Astrocyte of the spinal cord (primary cell): ENCODE measurements around the gene COMMD10.

ENCODE experiments used
- DNase-seq: peaks from one replicate; pipeline ENCODE4 v3.0.0; 2011; ENCODE audit warnings: low read depth, low spot score
- H3K4me3 ChIP-seq: 2 replicates; pipeline ENCODE4 v1.5.1; 2011; ENCODE audit warnings: low read depth, mild to moderate bottlenecking, low read length, moderate library complexity
- in situ Hi-C: cut with HindIII; loops from 2 replicates; pipeline ENCODE4 v1.10.0; 2017; ENCODE audit warnings: low sequenced_read_pairs
- TF ChIP-seq, protein P1 (sequence below): IDR thresholded peaks from 2 replicates; pipeline ENCODE4 v1.5.1; 2012; ENCODE audit warnings: low read depth, mild to moderate bottlenecking, low read length, inconsistent platforms

Gene COMMD10

DNA sequence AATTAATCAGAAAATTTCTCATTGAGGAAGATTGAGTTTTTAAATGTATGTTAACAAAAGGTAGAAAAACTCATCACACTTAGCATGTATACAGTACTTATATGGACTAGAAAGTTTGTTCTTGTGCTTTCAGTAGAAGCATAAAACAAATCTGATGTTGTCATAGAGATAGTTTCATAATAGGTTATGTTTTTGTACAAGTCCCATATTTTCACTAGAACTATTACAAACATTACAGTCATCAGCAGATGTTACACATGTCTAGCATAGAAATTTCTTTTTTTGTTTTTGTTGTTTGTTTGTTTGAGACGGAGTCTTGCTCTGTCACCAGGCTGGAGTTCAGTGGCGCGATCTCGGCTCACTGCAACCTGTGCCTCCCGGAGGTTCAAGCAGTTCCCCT lies 131.4 kb downstream of the COMMD10 start:
- DNase-seq, result no peak
- TF ChIP-seq, protein P1, sequence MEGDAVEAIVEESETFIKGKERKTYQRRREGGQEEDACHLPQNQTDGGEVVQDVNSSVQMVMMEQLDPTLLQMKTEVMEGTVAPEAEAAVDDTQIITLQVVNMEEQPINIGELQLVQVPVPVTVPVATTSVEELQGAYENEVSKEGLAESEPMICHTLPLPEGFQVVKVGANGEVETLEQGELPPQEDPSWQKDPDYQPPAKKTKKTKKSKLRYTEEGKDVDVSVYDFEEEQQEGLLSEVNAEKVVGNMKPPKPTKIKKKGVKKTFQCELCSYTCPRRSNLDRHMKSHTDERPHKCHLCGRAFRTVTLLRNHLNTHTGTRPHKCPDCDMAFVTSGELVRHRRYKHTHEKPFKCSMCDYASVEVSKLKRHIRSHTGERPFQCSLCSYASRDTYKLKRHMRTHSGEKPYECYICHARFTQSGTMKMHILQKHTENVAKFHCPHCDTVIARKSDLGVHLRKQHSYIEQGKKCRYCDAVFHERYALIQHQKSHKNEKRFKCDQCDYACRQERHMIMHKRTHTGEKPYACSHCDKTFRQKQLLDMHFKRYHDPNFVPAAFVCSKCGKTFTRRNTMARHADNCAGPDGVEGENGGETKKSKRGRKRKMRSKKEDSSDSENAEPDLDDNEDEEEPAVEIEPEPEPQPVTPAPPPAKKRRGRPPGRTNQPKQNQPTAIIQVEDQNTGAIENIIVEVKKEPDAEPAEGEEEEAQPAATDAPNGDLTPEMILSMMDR, result no peak
- no peak overlapping the region for H3K4me3 ChIP-seq
- in situ Hi-C loops, result no loop called here

DNA sequence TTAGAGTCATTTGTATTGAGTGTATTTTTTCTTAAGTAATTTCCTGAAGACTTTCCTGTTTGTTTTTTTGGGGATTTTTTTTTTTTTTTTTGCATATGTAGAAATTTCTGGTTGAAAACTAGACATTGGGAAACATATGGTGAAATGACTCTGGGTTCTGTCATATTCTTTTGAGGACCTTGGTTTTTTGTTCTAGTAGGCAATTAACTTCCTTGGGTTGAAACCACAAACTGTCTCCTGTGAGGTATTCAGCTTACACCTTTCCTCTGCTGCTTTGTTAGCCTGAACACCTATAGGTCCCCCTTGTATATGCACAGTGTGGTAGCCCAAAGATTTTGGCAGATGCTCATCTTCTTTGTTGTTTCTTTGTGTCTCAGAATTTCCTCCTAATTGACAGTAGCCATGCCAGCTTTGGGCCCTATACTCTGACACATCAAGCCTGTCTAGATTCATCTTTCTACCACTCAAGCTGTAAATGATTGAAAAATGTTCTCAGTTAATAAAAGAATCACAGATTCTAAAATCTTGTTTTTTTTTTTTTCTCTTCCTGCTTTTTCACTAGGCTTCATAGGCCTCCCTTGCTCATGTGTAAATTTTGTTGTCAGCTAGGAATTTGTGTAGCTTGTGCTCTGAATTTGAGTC lies 140.6 kb downstream of the COMMD10 start:
- TF ChIP-seq, protein P1, result no peak
- H3K4me3 ChIP-seq, result no peak overlapping the region
- in situ Hi-C loops, result no loop called here
- DNase-seq, result no peak

DNA sequence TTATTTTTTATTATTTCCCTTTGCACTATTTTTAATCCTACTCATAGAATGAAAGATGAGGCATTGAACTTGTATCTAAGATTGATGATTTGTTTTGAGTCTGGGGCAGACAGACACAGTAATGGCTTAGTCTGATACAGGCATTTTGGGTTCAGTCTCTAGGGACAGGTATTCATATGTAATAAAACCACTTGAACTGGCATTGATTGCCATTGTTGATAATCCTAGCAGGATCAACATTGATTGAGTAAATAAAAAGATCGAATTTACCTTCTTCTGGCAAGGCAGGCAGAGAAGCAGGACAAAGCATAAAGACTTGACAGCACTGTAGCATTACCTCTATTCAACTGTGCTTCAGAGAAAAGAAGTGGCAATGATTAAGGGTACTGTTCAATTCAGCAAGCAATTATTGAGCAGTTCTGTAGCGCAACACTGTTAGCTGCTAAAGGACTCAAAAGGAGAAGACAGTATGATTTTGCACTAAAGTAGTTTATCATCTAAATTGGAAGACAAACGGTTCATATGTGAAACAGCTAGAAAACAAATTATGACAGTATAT lies 144.4 kb downstream of the COMMD10 start:
- TF ChIP-seq, protein P1, result no peak
- in situ Hi-C loops, result no loop called here
- H3K4me3 ChIP-seq, result no peak overlapping the region
- DNase-seq, result no peak

DNA sequence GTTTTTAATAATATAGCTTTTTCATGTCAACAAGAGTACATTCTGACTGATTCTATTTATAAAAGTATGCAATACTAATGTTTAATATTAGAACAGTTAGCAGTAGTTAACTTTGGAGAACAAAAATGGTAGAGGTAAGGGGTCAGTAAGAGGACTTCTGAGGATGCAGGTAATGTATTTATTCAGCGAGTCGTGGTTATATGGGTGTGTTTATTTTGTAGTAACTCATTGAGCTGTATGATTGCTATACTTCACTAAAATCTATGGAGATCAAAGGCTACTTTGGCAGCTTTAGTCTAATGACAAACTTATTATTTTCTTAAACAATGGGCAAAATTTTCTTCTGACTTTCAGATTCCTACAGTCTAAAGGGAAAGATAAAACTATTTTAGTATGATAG lies 146.5 kb downstream of the COMMD10 start:
- DNase-seq, result no peak
- H3K4me3 ChIP-seq, result no peak overlapping the region
- TF ChIP-seq, protein P1, result no peak
- in situ Hi-C loops, result no loop called here

DNA sequence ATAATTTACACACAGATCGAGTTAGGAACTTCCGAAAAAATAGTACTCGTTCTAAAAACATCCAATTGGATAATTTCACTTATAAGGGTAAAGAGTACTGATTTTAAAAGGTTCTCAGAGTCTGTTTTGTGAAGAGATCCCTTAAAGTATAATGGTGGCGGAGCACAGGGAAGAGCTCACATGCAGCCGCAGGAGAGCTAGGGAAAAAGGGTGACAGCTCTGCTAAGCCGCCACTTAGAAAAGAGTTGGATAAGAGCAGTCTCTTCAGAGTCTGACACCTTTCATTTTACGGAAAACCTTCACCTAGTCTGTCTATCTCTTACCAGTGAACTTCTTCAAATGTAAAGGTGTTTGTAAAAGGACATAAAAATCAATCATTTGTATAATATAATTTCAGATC lies 149.9 kb downstream of the COMMD10 start:
- TF ChIP-seq, protein P1, result no peak
- DNase-seq, result no peak
- in situ Hi-C loops, result no loop called here
- no peak overlapping the region for H3K4me3 ChIP-seq

DNA sequence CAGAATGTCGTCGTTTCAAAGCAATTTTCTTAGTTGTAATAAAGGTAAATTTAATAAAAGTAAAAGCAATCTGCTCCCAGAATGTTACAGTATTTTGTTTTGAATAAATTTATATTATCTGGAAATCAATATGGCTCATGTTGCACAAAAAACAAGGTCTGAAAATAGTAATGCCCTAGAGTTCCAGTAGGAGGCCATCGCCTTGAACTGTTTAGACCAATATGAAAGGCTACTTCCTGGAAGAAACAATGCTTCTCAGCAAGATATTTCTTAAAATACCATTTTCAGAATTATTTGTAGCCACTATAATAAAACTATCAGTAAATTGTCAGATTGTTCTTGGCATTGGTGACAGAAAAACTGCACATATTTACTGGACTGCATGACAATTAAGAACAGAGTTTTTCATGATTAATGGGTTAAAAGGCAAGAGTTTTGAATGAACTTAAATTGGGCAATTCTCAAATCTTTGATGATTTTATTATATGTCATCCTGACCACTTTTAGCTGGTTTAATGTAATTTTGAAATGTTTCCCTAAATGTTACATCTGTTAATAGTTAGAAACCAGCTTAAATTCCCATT lies 153.2 kb downstream of the COMMD10 start:
- TF ChIP-seq, protein P1, result peak; percentile 25
- in situ Hi-C loops, result no loop called here
- no peak overlapping the region for H3K4me3 ChIP-seq
- no peak for DNase-seq
